Subcutaneous abdominal adipose tissue (tissue), 5 donors: Measurements from ENCODE around the gene ACTC1.

ENCODE experiments used
- H3K27ac ChIP-seq: one replicate; pipeline ENCODE4 v1.7.0; 2013; ENCODE audit warnings: low read depth, mild to moderate bottlenecking, inconsistent platforms, low read length, moderate library complexity
- H3K27me3 ChIP-seq, 5 donors: one replicate each; pipeline ENCODE4 v1.7.0; 2013; ENCODE audit warnings: low read length in 5 of 5, inconsistent platforms in 1 of 5; ENCODE audit not compliant: control insufficient read depth in 5 of 5, insufficient read depth in 4 of 5
- H3K36me3 ChIP-seq, 5 donors: one replicate each; pipeline ENCODE4 v1.7.0; 2013; ENCODE audit warnings: low read length in 5 of 5; ENCODE audit not compliant: control insufficient read depth in 5 of 5, insufficient read depth in 5 of 5
- H3K4me1 ChIP-seq, 5 donors: one replicate each; pipeline ENCODE4 v1.7.0; 2013; ENCODE audit warnings: low read length in 5 of 5, mild to moderate bottlenecking in 3 of 5, moderate library complexity in 1 of 5; ENCODE audit not compliant: control insufficient read depth in 5 of 5, insufficient read depth in 5 of 5
- H3K4me3 ChIP-seq, 5 donors: one replicate each; pipeline ENCODE4 v1.7.0; 2013; ENCODE audit warnings: low read length in 5 of 5, low read depth in 1 of 5
- H3K9ac ChIP-seq, 5 donors: one replicate each; pipeline ENCODE4 v1.7.0; 2013; ENCODE audit warnings: low read length in 5 of 5, mild to moderate bottlenecking in 4 of 5, moderate library complexity in 3 of 5
- H3K9me3 ChIP-seq, 5 donors: one replicate each; pipeline ENCODE4 v1.7.0; 2013; ENCODE audit warnings: low read length in 5 of 5; ENCODE audit not compliant: control insufficient read depth in 5 of 5
- donor health status: healthy.
- donor health status: healthy.
- donor health status: healthy.
- donor health status: healthy.
- donor health status: healthy.

The ACTC1 gene

GRCh38 chr15:34789326-34789725 lies 6.0 kb downstream of the ACTC1 start:
- Histone ChIP-seq H3K9ac (no peak overlapping the region), H3K4me1 (no peaks in the 10 kb centered on the region), H3K9me3 (no peaks in the 10 kb centered on the region), H3K36me3 (no peaks in the 10 kb centered on the region), H3K4me3 (no peak overlapping the region), H3K27me3 (peaks cover 5 to 24% (median 20%) of the 10 kb centered on the region in 5 donors), H3K27ac (no peak overlapping the region)

- Histone ChIP-seq H3K27me3 (peaks cover 0 to 3% (median 0%) of the 10 kb centered on the region in 5 donors), H3K36me3 (no peaks in the 10 kb centered on the region), H3K27ac (no peak overlapping the region), H3K9ac (no peak overlapping the region), H3K9me3 (peaks cover 0 to under 1% (median 0%) of the 10 kb centered on the region in 5 donors), H3K4me3 (no peak overlapping the region), H3K4me1 (no peaks in the 10 kb centered on the region)
These were observed 9.1 kb downstream of the ACTC1 start for GRCh38 chr15:34786206-34786605.

GRCh38 chr15:34783991-34784390 lies 11.4 kb downstream of the ACTC1 start:
- Histone ChIP-seq H3K9ac (no peak overlapping the region), H3K4me1 (no peaks in the 10 kb centered on the region), H3K9me3 (peaks cover 0 to 10% (median 0%) of the 10 kb centered on the region in 5 donors), H3K27me3 (peaks cover 0 to 3% (median 0%) of the 10 kb centered on the region in 5 donors), H3K4me3 (no peak overlapping the region), H3K27ac (no peak overlapping the region), H3K36me3 (no peaks in the 10 kb centered on the region)

GRCh38 chr15:34783431-34783830 lies 11.9 kb downstream of the ACTC1 start:
- peaks cover 0 to 3% (median 0%) of the 10 kb centered on the region in 5 donors for H3K27me3 ChIP-seq
- peaks cover 0 to 10% (median 0%) of the 10 kb centered on the region in 5 donors for H3K9me3 ChIP-seq
- no peak overlapping the region for H3K4me3 ChIP-seq
- H3K36me3 ChIP-seq: no peaks in the 10 kb centered on the region
- H3K9ac ChIP-seq: no peak overlapping the region
- no peak overlapping the region for H3K27ac ChIP-seq
- H3K4me1 ChIP-seq: no peaks in the 10 kb centered on the region

GRCh38 chr15:34782901-34783300 lies 12.4 kb downstream of the ACTC1 start:
- H3K27me3 ChIP-seq: peaks cover 0 to 3% (median 0%) of the 10 kb centered on the region in 5 donors
- H3K27ac ChIP-seq: no peak overlapping the region
- no peak overlapping the region for H3K9ac ChIP-seq
- peaks cover 0 to 10% (median 0%) of the 10 kb centered on the region in 5 donors for H3K9me3 ChIP-seq
- no peaks in the 10 kb centered on the region for H3K36me3 ChIP-seq
- no peaks in the 10 kb centered on the region for H3K4me1 ChIP-seq
- H3K4me3 ChIP-seq: no peak overlapping the region

- peaks cover 0 to 10% (median 0%) of the 10 kb centered on the region in 5 donors for H3K9me3 ChIP-seq
- no peaks in the 10 kb centered on the region for H3K4me1 ChIP-seq
- peaks cover 0 to 3% (median 0%) of the 10 kb centered on the region in 5 donors for H3K27me3 ChIP-seq
- no peak overlapping the region for H3K4me3 ChIP-seq
- no peak overlapping the region for H3K27ac ChIP-seq
- no peaks in the 10 kb centered on the region for H3K36me3 ChIP-seq
- H3K9ac ChIP-seq: no peak overlapping the region
These were observed 14.6 kb downstream of the ACTC1 start for GRCh38 chr15:34780725-34781124.

- no peaks in the 10 kb centered on the region for H3K4me1 ChIP-seq
- no peaks in the 10 kb centered on the region for H3K27me3 ChIP-seq
- no peak overlapping the region for H3K27ac ChIP-seq
- peaks cover 0 to 10% (median 0%) of the 10 kb centered on the region in 5 donors for H3K9me3 ChIP-seq
- no peaks in the 10 kb centered on the region for H3K36me3 ChIP-seq
- no peak overlapping the region for H3K4me3 ChIP-seq
- H3K9ac ChIP-seq: no peak overlapping the region
These were observed 18.7 kb downstream of the ACTC1 start for GRCh38 chr15:34776606-34777105.

- Histone ChIP-seq H3K27me3 (no peaks in the 10 kb centered on the region), H3K27ac (no peak overlapping the region), H3K36me3 (no peaks in the 10 kb centered on the region), H3K4me1 (no peaks in the 10 kb centered on the region), H3K4me3 (no peak overlapping the region), H3K9ac (no peak overlapping the region), H3K9me3 (no peaks in the 10 kb centered on the region)
These were observed 21.4 kb downstream of the ACTC1 start for GRCh38 chr15:34773917-34774316.

GRCh38 chr15:34773013-34773412 lies 22.3 kb downstream of the ACTC1 start:
- H3K36me3 ChIP-seq: no peaks in the 10 kb centered on the region
- H3K9me3 ChIP-seq: no peaks in the 10 kb centered on the region
- no peak overlapping the region for H3K4me3 ChIP-seq
- H3K9ac ChIP-seq: no peak overlapping the region
- H3K27ac ChIP-seq: no peak overlapping the region
- H3K4me1 ChIP-seq: no peaks in the 10 kb centered on the region
- H3K27me3 ChIP-seq: no peaks in the 10 kb centered on the region

- H3K27me3 ChIP-seq: no peaks in the 10 kb centered on the region
- no peak overlapping the region for H3K9ac ChIP-seq
- no peaks in the 10 kb centered on the region for H3K36me3 ChIP-seq
- no peak overlapping the region for H3K4me3 ChIP-seq
- no peaks in the 10 kb centered on the region for H3K4me1 ChIP-seq
- H3K27ac ChIP-seq: no peak overlapping the region
- no peaks in the 10 kb centered on the region for H3K9me3 ChIP-seq
These were observed 23.0 kb downstream of the ACTC1 start for GRCh38 chr15:34772312-34772711.
